ENCODE measurements around the gene PTGR1.
"Not testable (repeated sequence)": the region's sequence is repeated elsewhere in the genome, so short reads cannot be mapped to it uniquely, and the experiment has no call there.

Gene PTGR1

GRCh38 chr9:111599092-111599954 lies at the start of gene PTGR1:
PTGR1 (minus strand) TSS chr9:111599647; CDS start chr9:111597422, 2,225 bp downstream.
- DNase-seq (ENCODE audit: low read depth in 2 of 2), result no peak

GRCh38 chr9:111649016-111649415 lies 49.6 kb upstream of the PTGR1 start:
- DNase-seq (ENCODE audit: low read depth in 2 of 2), result no peak

DNA sequence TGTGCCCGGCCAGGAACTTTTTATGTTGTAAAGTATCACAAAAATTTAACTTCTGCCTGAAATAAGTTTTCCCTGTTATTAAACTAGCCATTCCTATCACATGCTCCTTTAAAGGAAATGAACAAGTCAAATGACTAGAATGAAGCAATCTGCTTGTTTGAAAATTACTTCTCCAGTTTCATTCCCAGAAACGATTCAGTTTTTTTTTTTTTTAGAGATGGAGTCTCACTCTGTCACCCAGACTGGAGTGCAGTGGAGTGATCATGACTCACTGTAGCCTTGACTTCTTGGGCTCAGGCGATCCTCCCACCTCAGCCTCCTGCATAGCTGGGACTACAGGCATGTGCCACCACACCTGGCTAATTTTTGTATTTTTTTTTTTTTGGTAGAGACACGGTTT lies 48.6 kb upstream of the PTGR1 start:
- DNase-seq (ENCODE audit: low read depth in 2 of 2), result no peak

- no peak for DNase-seq (ENCODE audit: low read depth in 2 of 2)
These were observed 47.0 kb upstream of the PTGR1 start for GRCh38 chr9:111646417-111646816.

GRCh38 chr9:111645806-111646205 lies 46.4 kb upstream of the PTGR1 start:
- DNase-seq (ENCODE audit: low read depth in 2 of 2), result no peak

DNA sequence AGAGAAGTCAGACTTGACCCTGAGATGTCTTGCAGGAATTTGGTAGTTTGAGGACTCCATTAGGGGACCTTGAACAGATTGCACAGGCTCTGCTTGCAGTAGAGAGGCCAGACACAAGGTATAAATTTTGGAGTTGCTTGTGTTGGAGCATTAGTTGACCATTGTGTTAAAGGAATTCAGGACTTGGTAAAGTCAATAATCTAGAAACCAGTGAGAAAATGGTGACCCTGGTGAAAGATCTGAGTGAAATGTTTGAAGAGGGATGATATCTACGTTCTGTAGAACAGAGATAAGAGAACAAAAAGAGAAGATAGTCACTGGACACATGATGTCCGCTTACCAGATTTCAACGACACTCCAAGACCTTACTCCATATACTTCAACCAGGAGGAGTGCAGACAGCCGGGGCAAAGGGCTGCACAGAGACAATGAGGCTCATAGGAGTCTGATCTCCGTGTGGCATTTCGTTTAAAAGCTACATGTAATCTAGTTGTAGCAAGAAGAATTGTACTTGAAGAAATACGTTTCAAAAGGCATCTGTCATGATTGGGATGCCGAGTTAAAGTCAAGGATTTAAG lies 44.8 kb upstream of the PTGR1 start:
- no peak for DNase-seq (ENCODE audit: low read depth in 2 of 2)

DNA sequence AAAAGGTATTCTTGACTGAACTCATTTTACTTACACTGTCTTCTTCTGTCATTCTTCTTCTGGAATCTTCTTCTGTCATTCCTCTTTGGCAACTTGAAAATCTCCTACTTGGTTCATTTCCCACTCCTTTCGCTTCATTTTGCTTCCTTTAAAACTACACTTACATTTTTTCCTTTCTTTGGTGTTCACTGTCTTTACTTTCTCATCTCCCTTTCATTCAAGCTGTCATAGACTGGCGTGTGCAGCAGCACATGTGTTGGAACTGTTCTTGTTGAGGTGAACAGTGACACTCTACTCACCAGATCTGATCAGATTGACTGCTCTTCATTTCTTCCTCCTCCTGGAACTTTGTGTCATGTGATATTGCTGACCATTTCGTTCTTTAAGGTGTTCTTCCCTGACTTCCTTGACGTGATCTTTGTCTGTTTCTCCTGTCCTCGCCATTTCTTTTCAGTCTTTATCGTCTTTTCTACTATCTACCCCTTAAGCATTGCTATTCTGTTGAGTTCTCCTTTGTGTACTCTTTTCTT lies 38.0 kb upstream of the PTGR1 start:
- no peak for DNase-seq (ENCODE audit: low read depth in 2 of 2)

DNA sequence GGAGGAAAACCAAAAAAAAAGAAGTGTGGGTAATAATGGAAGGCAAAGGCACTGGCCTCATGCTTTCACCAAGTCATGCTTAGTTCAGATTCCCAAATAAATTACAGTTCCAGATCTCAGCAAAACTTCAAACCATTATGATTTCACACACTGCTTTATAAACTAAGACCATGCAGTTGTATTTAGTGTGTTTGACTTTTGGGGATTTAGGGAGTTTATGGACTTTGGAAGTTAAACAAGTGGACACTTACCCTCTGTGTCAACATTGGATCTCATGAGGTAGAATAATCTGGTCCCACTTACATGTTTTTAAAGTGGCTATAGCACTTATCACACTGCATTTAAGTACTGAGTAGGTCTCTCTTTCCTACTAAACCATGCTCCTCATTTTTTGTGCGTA lies 35.4 kb upstream of the PTGR1 start:
- no peak for DNase-seq (ENCODE audit: low read depth in 2 of 2)

DNA sequence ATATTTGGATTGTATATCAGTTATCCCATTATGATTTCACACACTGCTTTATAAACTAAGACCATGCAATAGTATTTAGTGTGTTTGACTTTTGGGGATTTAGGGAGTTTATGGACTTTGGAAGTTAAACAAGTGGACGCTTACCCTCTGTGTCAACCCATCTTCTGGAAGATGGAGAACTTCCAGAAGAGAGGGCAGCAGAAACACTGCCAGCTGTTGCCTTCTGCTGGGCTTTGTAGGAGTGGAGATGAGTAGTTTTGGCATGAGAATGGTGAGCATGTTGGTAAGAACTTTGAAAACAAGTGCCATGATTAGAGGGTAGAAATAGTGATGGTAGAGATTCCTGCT lies 33.9 kb upstream of the PTGR1 start:
- DNase-seq (ENCODE audit: low read depth in 2 of 2), result no peak

- no peak for DNase-seq (ENCODE audit: low read depth in 2 of 2)
These were observed 33.4 kb upstream of the PTGR1 start for GRCh38 chr9:111632695-111633388.

DNA sequence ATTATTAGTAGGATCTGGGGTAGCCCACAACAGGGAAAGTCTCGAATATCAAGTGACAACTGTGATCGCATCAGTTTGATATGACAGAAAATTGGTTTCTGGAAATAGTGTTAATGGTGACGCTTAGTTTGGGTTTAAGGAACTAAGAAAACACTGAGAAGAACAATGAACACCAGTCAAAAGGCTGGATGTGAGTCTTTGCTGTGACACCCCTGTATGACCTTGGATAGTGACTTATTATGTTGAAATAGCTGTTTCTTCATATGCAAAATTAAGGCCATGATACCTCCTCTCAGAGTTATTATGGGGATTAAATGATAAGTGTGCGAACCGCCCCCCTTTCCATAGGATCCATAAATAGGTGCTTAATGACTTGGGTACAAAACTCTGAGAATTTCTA lies 32.6 kb upstream of the PTGR1 start:
- DNase-seq (ENCODE audit: low read depth in 2 of 2), result no peak

DNA sequence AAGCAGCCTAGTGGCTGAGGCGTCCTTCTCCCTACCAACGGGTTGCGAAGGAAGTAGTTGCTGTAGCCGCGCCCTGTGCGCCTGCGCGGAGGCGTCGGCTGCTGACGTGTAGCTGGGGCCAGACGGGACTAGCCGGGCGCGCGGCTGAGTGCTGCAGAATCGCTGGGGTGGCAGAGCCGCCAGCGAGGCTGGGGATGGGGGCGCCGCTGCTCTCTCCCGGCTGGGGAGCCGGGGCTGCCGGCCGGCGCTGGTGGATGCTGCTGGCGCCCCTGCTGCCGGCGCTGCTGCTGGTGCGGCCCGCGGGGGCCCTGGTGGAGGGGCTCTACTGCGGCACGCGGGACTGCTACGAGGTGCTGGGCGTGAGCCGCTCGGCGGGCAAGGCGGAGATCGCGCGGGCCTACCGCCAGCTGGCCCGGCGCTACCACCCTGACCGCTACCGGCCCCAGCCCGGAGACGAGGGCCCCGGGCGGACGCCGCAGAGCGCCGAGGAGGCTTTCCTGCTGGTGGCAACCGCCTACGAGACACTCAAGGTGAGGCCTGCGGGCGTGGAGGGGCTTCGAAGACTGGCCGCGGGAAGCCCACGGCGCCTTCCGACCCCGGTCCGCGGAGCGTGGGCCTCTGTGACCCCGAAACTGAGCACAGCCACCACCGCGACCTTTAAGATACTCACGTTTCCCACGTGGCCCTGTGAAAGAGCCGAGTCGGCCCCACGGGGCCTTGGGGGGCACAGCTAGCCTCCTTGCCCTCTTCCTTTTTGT lies 31.9 kb upstream of the PTGR1 start, which contains the start of gene DNAJC25:
Gene DNAJC25, plus strand, starts transcription at position 121 of the 758 bp plus-strand sequence. Its CDS starts 74 bp downstream, at position 195.
- peak; percentile 88 to 92 for DNase-seq (ENCODE audit: low read depth in 2 of 2)

GRCh38 chr9:111630964-111631213 lies 31.4 kb upstream of the PTGR1 start:
- no peak for DNase-seq (ENCODE audit: low read depth in 2 of 2)

DNA sequence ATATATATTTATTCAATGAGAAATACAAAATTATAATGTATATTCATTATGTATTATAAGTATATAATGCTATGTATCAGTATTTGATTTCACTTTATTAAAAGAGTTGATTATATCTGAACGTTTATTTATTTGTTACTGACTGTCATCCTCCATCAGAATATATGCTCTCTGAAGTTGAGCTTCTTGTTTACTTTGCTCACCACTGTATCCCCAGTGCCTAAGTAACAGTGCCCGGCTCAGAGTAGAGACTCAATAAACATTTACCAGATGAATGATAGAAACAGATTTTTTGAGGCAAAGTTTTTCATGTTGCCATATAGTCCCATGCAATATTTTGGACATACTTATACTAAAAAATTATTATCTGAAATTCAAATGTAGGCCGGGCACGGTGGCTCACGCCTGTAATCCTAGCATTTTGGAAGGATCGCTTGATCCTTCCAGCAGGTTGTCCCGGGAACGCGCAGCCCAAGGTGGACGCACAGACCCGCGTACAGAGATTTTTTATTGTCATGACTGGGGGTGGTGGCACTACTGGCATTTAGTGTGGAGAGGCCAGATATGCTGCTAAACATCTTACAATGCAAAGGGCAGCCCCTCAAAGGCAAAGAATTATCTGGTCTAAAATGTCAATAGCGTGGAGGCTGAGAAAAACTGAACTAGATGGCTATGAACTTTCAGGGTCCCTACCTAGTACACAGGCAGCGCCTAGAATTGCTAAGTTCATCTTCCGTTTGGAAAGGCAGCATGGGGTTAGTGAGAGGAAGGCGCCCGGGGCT lies 30.9 kb upstream of the PTGR1 start:
- no peak for DNase-seq (ENCODE audit: low read depth in 2 of 2)

GRCh38 chr9:111628411-111628810 lies 29.0 kb upstream of the PTGR1 start:
- DNase-seq (ENCODE audit: low read depth in 2 of 2), result no peak

DNA sequence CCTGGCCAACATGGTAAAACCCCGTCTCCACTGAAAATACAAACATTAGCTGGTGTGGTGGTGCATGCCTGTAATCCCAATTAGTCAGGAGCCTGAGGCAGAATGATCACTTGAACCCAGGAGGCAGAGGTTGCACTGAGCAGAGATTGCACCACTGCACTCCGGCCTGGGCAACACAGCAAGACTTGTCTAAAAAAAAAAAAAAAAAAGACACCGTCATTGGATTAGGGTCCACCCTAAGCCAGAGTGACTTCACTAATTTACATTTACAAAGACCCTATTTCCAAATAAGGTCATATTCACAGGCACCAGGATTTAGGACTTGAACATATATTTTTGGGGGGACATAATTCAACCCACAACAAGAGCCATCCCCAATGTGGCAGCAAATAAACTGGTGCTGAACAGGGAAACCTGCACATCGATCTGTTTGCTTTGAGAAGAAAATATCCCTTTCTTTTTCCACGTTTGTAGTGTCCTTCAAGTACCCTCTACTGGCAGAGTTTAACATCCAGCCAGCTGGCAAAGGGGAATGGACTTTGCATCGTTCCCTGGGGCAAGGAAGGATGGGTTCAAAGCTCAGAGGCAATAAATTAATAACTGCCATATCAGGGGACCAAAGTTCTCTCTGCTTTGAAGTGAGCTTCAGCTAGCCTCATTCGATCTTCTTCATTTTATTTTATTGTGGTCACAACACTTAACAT lies 28.0 kb upstream of the PTGR1 start:
- no peak for DNase-seq (ENCODE audit: low read depth in 2 of 2)

DNA sequence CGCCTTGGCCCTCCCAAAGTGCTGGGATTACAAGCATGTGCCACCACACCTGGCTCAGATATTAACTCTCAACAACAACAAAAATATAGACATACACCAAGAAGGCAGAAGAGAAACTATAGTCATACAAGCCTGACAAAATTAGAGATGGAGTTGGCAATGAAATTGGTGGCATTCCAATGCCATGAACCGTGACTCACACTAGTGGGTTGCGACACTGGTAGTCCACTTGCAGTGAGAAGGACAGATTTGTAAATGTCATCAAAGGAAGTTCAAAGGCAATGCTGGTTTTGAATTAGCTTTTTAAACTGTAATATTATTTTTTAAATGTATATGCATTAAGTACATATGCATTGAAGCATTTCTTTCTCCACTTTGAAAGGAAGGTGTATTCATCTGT lies 23.2 kb upstream of the PTGR1 start:
- no peak for DNase-seq (ENCODE audit: low read depth in 2 of 2)

- no peak for DNase-seq (ENCODE audit: low read depth in 2 of 2)
These were observed 22.5 kb upstream of the PTGR1 start for GRCh38 chr9:111621895-111622480.

DNA sequence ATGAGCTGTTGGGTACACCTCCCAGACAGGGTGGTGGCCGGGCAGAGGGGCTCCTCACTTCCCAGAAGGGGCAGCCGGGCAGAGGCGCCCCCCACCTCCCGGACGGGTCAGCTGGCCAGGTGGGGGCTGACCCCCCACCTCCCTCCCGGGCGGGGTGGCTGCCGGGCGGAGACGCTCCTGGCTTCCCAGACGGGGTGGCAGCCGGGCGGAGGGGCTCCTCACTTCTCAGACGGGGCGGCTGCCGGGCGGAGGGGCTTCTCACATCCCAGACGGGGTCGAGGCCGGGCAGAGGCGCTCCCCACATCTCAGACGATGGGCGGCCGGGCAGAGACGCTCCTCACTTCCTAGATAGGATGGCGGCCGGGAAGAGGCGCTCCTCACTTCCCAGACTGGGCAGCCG lies 17.9 kb upstream of the PTGR1 start:
- DNase-seq (ENCODE audit: low read depth in 2 of 2), result not testable (repeated sequence)

DNA sequence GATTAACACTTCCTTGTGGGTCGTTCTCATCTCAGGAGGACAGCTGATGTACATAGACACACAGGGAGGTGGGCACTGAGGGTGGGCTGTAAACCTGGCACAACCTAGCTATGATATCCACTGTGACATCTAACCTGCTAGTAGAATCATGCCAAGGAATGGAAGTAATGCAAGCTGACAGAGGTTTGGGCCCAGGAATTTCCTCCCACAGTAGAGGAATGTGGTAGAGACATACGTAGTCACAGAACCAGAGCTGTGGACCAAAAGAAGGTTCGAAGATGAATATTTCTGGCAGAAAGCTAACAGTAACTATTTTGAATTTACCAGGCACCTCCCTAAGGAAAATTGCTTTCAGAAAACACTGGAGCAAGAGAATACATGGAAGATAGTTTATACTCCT lies 16.5 kb upstream of the PTGR1 start:
- no peak for DNase-seq (ENCODE audit: low read depth in 2 of 2)

Data from stimulated activated CD8-positive, alpha-beta memory T cell treated with anti-CD3 and anti-CD28 coated beads, Interleukin-7, amount 100 ng/mL, for 1 hour (primary cell).